HCT116 (cell line): ENCODE measurements around the gene ATG5.

Experiments used
- CTCF ChIP-seq, 3 experiments: fragments of 200-600 bp in 1 of 3; sonication (generic) in 1 of 3; IDR thresholded peaks in 2 of 3; conservative IDR thresholded peaks in 1 of 3; 2 replicates each; pipeline ENCODE4 v1.5.1; 2012 to 2017; ENCODE audit warnings: low read depth in 2 of 3, low read length in 2 of 3, antibody characterized with exemption in 1 of 3, borderline replicate concordance in 1 of 3, control low read depth in 1 of 3, mild to moderate bottlenecking in 1 of 3, mixed read lengths in 1 of 3, mixed run types in 1 of 3, moderate library complexity in 1 of 3; ENCODE audit not compliant: insufficient read depth in 1 of 3
- POLR2A ChIP-seq: IDR thresholded peaks from 2 replicates; pipeline ENCODE4 v1.7.0; 2011; ENCODE audit warnings: borderline replicate concordance; ENCODE audit not compliant: insufficient read depth, insufficient read length; ENCODE audit errors: extremely low read depth

DNA sequence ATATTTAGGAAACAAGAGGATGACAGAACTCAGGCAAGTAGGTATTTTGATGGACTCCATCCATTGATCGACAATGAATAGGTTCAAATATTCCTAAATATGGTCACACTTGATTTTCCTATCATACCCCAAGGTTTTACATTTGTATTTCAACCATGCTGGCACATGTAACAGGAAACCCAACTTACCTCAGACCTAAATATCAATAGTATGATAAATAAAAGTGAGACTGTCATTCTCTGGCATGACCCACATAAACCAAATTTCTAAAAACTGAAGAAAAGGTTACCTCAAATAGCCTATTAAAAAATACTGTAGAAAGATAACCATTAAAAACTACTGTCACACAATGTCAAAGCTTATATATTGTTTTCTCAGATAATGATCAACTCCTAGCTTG, 142.1 kb downstream of the ATG5 start:
- TF ChIP-seq POLR2A = no peak
- no peak for TF ChIP-seq CTCF (IDR thresholded peaks at IDR 0.05 in 2 of 3, conservative IDR thresholded peaks at IDR 0.05 in 1 of 3; ENCODE audit: borderline replicate concordance in 1 of 3, insufficient read depth in 1 of 3, low read depth in 2 of 3, low read length in 2 of 3)
